H9 (cell line): ENCODE results near the gene ITCH. TPM values are rescaled to one million over a fixed set of nuclear protein-coding genes. Genes with fewer than 3 reads are reported as not detected.

Source experiments
- DNase-seq: peaks from one replicate; pipeline ENCODE4 v3.0.0-alpha.2; 2017
- H2AFZ ChIP-seq: one replicate; pipeline ENCODE4 v1.6.1; 2013; ENCODE audit warnings: mild to moderate bottlenecking, low read length, control low read depth, moderate library complexity
- H2AK5ac ChIP-seq: 2 replicates; pipeline ENCODE4 v1.6.1; 2013; ENCODE audit warnings: low read length, control low read depth, mixed read lengths; ENCODE audit not compliant: insufficient read length
- H2BK120ac ChIP-seq: one replicate; pipeline ENCODE4 v1.6.1; 2013; ENCODE audit warnings: low read depth, mild to moderate bottlenecking, low read length, control low read depth, inconsistent platforms; ENCODE audit not compliant: poor library complexity, severe bottlenecking
- H2BK12ac ChIP-seq: 2 replicates; pipeline ENCODE4 v1.6.1; 2013; ENCODE audit warnings: low read length, control low read depth, mixed read lengths, low read depth; ENCODE audit not compliant: insufficient read length
- H2BK15ac ChIP-seq: 2 replicates; pipeline ENCODE4 v1.6.1; 2013; ENCODE audit warnings: low read depth, low read length, control low read depth
- H2BK20ac ChIP-seq: one replicate; pipeline ENCODE4 v1.6.1; 2013; ENCODE audit warnings: low read depth, mild to moderate bottlenecking, low read length, control low read depth, inconsistent platforms; ENCODE audit not compliant: poor library complexity, severe bottlenecking
- H2BK5ac ChIP-seq: 2 replicates; pipeline ENCODE4 v1.6.1; 2013; ENCODE audit warnings: low read length, control low read depth, mixed read lengths; ENCODE audit not compliant: insufficient read length
- H3K14ac ChIP-seq: 2 replicates; pipeline ENCODE4 v1.6.1; 2013; ENCODE audit warnings: low read length, control low read depth; ENCODE audit not compliant: insufficient read depth
- H3K18ac ChIP-seq: 2 replicates; pipeline ENCODE4 v1.6.1; 2013; ENCODE audit warnings: low read depth, mild to moderate bottlenecking, mixed read lengths, low read length, control low read depth; ENCODE audit not compliant: insufficient read length
- H3K23ac ChIP-seq: 2 replicates; pipeline ENCODE4 v1.6.1; 2013; ENCODE audit warnings: low read length, control low read depth, mixed read lengths, low read depth; ENCODE audit not compliant: insufficient read length
- H3K23me2 ChIP-seq: 2 replicates; pipeline ENCODE4 v1.6.1; 2013; ENCODE audit warnings: low read depth, mild to moderate bottlenecking, mixed read lengths, low read length, control low read depth; ENCODE audit not compliant: insufficient read length, poor library complexity, severe bottlenecking
- H3K27ac ChIP-seq: 2 replicates; pipeline ENCODE4 v1.5.1; 2013; ENCODE audit warnings: low read length, control low read depth, mixed read lengths, low read depth; ENCODE audit not compliant: insufficient read length
- H3K27me3 ChIP-seq: 2 replicates; pipeline ENCODE4 v1.6.1; 2013; ENCODE audit warnings: low read length, control low read depth, inconsistent platforms; ENCODE audit not compliant: insufficient read depth
- H3K4ac ChIP-seq: 2 replicates; pipeline ENCODE4 v1.6.1; 2013; ENCODE audit warnings: low read depth, mild to moderate bottlenecking, control low read depth, inconsistent platforms, low read length, moderate library complexity
- H3K4me1 ChIP-seq: 2 replicates; pipeline ENCODE4 v1.6.1; 2013; ENCODE audit warnings: low read length, control low read depth, inconsistent platforms; ENCODE audit not compliant: insufficient read depth
- H3K4me2 ChIP-seq: 2 replicates; pipeline ENCODE4 v1.6.1; 2013; ENCODE audit warnings: low read length, control low read depth, mixed read lengths; ENCODE audit not compliant: insufficient read length, insufficient read depth
- H3K56ac ChIP-seq: 2 replicates; pipeline ENCODE4 v1.6.1; 2013; ENCODE audit warnings: low read depth, mild to moderate bottlenecking, mixed read lengths, low read length, control low read depth; ENCODE audit not compliant: insufficient read length
- H3K79me1 ChIP-seq: 2 replicates; pipeline ENCODE4 v1.6.1; 2013; ENCODE audit warnings: low read depth, mild to moderate bottlenecking, moderate library complexity, low read length, control low read depth, inconsistent platforms; ENCODE audit not compliant: insufficient read depth, poor library complexity, severe bottlenecking
- H3K79me2 ChIP-seq: 2 replicates; pipeline ENCODE4 v1.6.1; 2013; ENCODE audit warnings: low read length, control low read depth, inconsistent platforms; ENCODE audit not compliant: insufficient read depth
- H3K9ac ChIP-seq: 2 replicates; pipeline ENCODE4 v1.6.1; 2013; ENCODE audit warnings: low read length, control low read depth, mixed read lengths; ENCODE audit not compliant: insufficient read length; ENCODE audit errors: extremely low read depth
- H3K9me3 ChIP-seq: one replicate; pipeline ENCODE4 v1.6.1; 2013; ENCODE audit warnings: low read depth, low read length, inconsistent platforms; ENCODE audit not compliant: control insufficient read depth
- H3T11ph ChIP-seq: one replicate; pipeline ENCODE4 v1.6.1; 2013; ENCODE audit warnings: mild to moderate bottlenecking, low read length, control low read depth, inconsistent platforms
- H4K20me1 ChIP-seq: one replicate; pipeline ENCODE4 v1.6.1; 2013; ENCODE audit not compliant: control insufficient read depth, insufficient read length, insufficient read depth
- H4K5ac ChIP-seq: 2 replicates; pipeline ENCODE4 v1.6.1; 2013; ENCODE audit warnings: low read depth, mild to moderate bottlenecking, mixed read lengths, low read length, control low read depth; ENCODE audit not compliant: insufficient read length
- H4K8ac ChIP-seq: replicated peaks from 2 replicates; pipeline ENCODE4 v1.6.1; 2013; ENCODE audit warnings: low read length, control low read depth, mixed read lengths, low read depth; ENCODE audit not compliant: insufficient read length
- H4K91ac ChIP-seq: 2 replicates; pipeline ENCODE4 v1.6.1; 2013; ENCODE audit warnings: low read depth, mild to moderate bottlenecking, moderate library complexity, mixed read lengths, low read length, control low read depth; ENCODE audit not compliant: insufficient read length
- H3K27ac Mint-ChIP-seq, 3 experiments: 2 replicates in 2 of 3; 3 replicates in 1 of 3; pipeline ENCODE4 v1.8.0; 2020 to 2021; ENCODE audit warnings: mixed read lengths in 3 of 3, mild to moderate bottlenecking in 1 of 3, moderate library complexity in 1 of 3
- H3K27me3 Mint-ChIP-seq: 2 replicates; pipeline ENCODE4 v1.8.0; 2021; ENCODE audit warnings: low read depth, mild to moderate bottlenecking, moderate library complexity, mixed read lengths
- H3K36me3 Mint-ChIP-seq, 3 experiments: 2 replicates in 2 of 3; 3 replicates in 1 of 3; pipeline ENCODE4 v1.8.0; 2020 to 2021; ENCODE audit warnings: low read depth in 3 of 3, mixed read lengths in 3 of 3; ENCODE audit not compliant: insufficient read depth in 1 of 3
- H3K4me1 Mint-ChIP-seq, 2 experiments: 2 replicates each; pipeline ENCODE4 v1.8.0; 2020; ENCODE audit warnings: mixed read lengths in 2 of 2
- H3K4me3 Mint-ChIP-seq, 2 experiments: 2 replicates in 1 of 2; 3 replicates in 1 of 2; pipeline ENCODE4 v1.8.0; 2020 to 2021; ENCODE audit warnings: mild to moderate bottlenecking in 2 of 2, mixed read lengths in 2 of 2, moderate library complexity in 1 of 2
- H3K9me3 Mint-ChIP-seq, 2 experiments: 2 replicates in 1 of 2; 3 replicates in 1 of 2; pipeline ENCODE4 v1.8.0; 2020; ENCODE audit warnings: mild to moderate bottlenecking in 2 of 2, mixed read lengths in 2 of 2, moderate library complexity in 1 of 2
- WGBS: extraction: QIAGEN DNeasy Blood & Tissue Kit; methylation state at CpG from one replicate; pipeline ENCODE4 v1.1.7; 2013; ENCODE audit warnings: missing lambda C conversion rate, low lambda C conversion rate, mixed read lengths; ENCODE audit not compliant: insufficient read length; ENCODE audit errors: extremely low coverage; 5-methylcytosine and 5-hydroxymethylcytosine counted together
- total RNA-seq: library from RNA; stranded (reverse); gene quantifications from 2 replicates; pipeline ENCODE4 v1.2.1, GENCODE V29; 2021
- TF ChIP-seq, protein P1 (sequence below): fragments of 200-600 bp; sonication (generic); conservative IDR thresholded peaks from 3 replicates; pipeline ENCODE4 v1.8.0; 2021; ENCODE audit warnings: antibody characterized with exemption, mild to moderate bottlenecking

Gene ITCH
- total RNA-seq, 1 experiment from 2014 or later: 55.9 TPM

DNA sequence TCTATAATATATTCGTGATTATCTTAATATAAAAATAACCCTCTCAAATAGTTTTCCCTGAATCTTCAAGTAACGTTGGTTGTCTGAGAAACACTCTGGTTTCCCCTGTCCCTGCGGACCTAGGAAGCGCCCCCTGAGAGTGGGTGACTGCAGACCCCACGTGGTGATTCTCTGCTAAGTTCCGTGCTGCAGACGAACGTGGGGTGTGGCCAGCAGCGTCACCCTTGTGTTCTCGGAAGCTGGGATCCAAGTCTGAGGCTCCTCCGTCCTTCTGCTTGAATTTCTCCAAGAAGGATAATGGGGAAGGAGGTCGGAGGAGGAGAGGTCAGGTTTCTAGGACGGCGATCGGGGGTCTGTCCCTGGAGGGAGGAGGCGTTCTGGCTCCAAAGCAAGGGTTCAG is 178.8 kb downstream of the ITCH start:
- Mint-ChIP-seq H3K27me3 (peaks cover 9% of the 10 kb centered on the region), H3K9me3 (peaks cover 0 to 1% of the 10 kb centered on the region in 2 experiments; a peak in 1 of 5 replicates), H3K4me1 (peaks cover 15 to 16% of the 10 kb centered on the region in 2 experiments), H3K27ac (no peak overlapping the region), H3K4me3 (no peak overlapping the region), H3K36me3 (peaks cover 16 to 43% (median 28%) of the 10 kb centered on the region in 3 experiments; a peak in 6 of 7 replicates)
- no peak overlapping the region for H3K9ac ChIP-seq
- H4K8ac ChIP-seq: no peak overlapping the region
- H2BK5ac ChIP-seq: no peak overlapping the region
- no peak overlapping the region for H2AFZ ChIP-seq
- no CpG with 5 or more reads among the region's 16 CpGs for WGBS
- H2BK120ac ChIP-seq: no peak overlapping the region
- H3K56ac ChIP-seq: no peak overlapping the region
- H3K23me2 ChIP-seq: peaks cover 3% of the 10 kb centered on the region
- H3K4me2 ChIP-seq: no peak overlapping the region
- no peaks in the 10 kb centered on the region for H3K79me1 ChIP-seq
- no peak overlapping the region for H3K27ac ChIP-seq
- TF ChIP-seq, protein P1, sequence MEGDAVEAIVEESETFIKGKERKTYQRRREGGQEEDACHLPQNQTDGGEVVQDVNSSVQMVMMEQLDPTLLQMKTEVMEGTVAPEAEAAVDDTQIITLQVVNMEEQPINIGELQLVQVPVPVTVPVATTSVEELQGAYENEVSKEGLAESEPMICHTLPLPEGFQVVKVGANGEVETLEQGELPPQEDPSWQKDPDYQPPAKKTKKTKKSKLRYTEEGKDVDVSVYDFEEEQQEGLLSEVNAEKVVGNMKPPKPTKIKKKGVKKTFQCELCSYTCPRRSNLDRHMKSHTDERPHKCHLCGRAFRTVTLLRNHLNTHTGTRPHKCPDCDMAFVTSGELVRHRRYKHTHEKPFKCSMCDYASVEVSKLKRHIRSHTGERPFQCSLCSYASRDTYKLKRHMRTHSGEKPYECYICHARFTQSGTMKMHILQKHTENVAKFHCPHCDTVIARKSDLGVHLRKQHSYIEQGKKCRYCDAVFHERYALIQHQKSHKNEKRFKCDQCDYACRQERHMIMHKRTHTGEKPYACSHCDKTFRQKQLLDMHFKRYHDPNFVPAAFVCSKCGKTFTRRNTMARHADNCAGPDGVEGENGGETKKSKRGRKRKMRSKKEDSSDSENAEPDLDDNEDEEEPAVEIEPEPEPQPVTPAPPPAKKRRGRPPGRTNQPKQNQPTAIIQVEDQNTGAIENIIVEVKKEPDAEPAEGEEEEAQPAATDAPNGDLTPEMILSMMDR: no peak
- no peak overlapping the region for H3T11ph ChIP-seq
- no peaks in the 10 kb centered on the region for H4K20me1 ChIP-seq
- H4K5ac ChIP-seq: no peak overlapping the region
- H3K4ac ChIP-seq: no peak overlapping the region
- no peaks in the 10 kb centered on the region for H3K4me1 ChIP-seq
- no peak for DNase-seq
- H3K18ac ChIP-seq: no peak overlapping the region
- no peak overlapping the region for H3K23ac ChIP-seq
- H2BK20ac ChIP-seq: no peak overlapping the region
- H3K79me2 ChIP-seq: no peaks in the 10 kb centered on the region
- H2BK15ac ChIP-seq: no peak overlapping the region
- H3K14ac ChIP-seq: no peak overlapping the region
- H3K9me3 ChIP-seq: no peaks in the 10 kb centered on the region
- H2AK5ac ChIP-seq: no peak overlapping the region
- no peaks in the 10 kb centered on the region; the same call in 1 of the 2 replicates for H3K27me3 ChIP-seq
- no peak overlapping the region for H2BK12ac ChIP-seq
- H4K91ac ChIP-seq: no peak overlapping the region
